KMS-11 (cell line): ENCODE measurements around the gene ST6GALNAC6.
"Not testable (repeated sequence)": the region's sequence is repeated elsewhere in the genome, so short reads cannot be mapped to it uniquely, and the experiment has no call there.

ENCODE experiments used
- H2AFZ ChIP-seq: fragments of 200-600 bp; sonication (generic); 2 replicates; pipeline ENCODE4 v1.6.1; 2016; ENCODE audit warnings: antibody characterized with exemption, mixed run types, low read depth
- H3K27ac ChIP-seq: fragments of 200-600 bp; sonication (generic); 2 replicates; pipeline ENCODE4 v1.6.1; 2016; ENCODE audit warnings: mild to moderate bottlenecking, mixed run types
- H3K27me3 ChIP-seq: fragments of 200-600 bp; sonication (generic); 2 replicates; pipeline ENCODE4 v1.6.1; 2017; ENCODE audit warnings: mild to moderate bottlenecking, low read depth, mixed run types, moderate library complexity; ENCODE audit not compliant: insufficient read depth
- H3K36me3 ChIP-seq: fragments of 200-600 bp; sonication (generic); 2 replicates; pipeline ENCODE4 v1.6.1; 2017; ENCODE audit warnings: mild to moderate bottlenecking, mixed run types; ENCODE audit not compliant: insufficient read depth
- H3K4me1 ChIP-seq: fragments of 200-600 bp; sonication (generic); 2 replicates; pipeline ENCODE4 v1.6.1; 2016; ENCODE audit warnings: mild to moderate bottlenecking, low read depth, mixed run types; ENCODE audit not compliant: poor library complexity, severe bottlenecking
- H3K4me2 ChIP-seq: fragments of 200-600 bp; sonication (generic); 2 replicates; pipeline ENCODE4 v1.7.0; 2016; ENCODE audit warnings: mild to moderate bottlenecking, mixed run types
- H3K4me3 ChIP-seq: fragments of 200-600 bp; sonication (generic); IDR thresholded peaks from 2 replicates; pipeline ENCODE4 v1.6.1; 2017; ENCODE audit warnings: low read depth, low read length, mixed read lengths; ENCODE audit not compliant: insufficient read depth
- H3K79me2 ChIP-seq: fragments of 200-600 bp; sonication (generic); 2 replicates; pipeline ENCODE4 v1.6.1; 2016; ENCODE audit warnings: low read depth, mixed run types; ENCODE audit not compliant: insufficient read depth
- H3K9ac ChIP-seq: fragments of 200-600 bp; sonication (generic); 2 replicates; pipeline ENCODE4 v1.6.1; 2016; ENCODE audit warnings: mild to moderate bottlenecking, mixed run types
- H4K20me1 ChIP-seq: fragments of 200-600 bp; sonication (generic); 2 replicates; pipeline ENCODE4 v1.6.1; 2016; ENCODE audit warnings: mild to moderate bottlenecking, mixed run types; ENCODE audit not compliant: insufficient read depth
- CTCF ChIP-seq: fragments of 200-600 bp; sonication (generic); conservative IDR thresholded peaks from 2 replicates; pipeline ENCODE4 v1.6.1; 2017; ENCODE audit warnings: low read depth, mild to moderate bottlenecking, antibody characterized with exemption, low read length, moderate library complexity, mixed read lengths

ST6GALNAC6 gene

DNA sequence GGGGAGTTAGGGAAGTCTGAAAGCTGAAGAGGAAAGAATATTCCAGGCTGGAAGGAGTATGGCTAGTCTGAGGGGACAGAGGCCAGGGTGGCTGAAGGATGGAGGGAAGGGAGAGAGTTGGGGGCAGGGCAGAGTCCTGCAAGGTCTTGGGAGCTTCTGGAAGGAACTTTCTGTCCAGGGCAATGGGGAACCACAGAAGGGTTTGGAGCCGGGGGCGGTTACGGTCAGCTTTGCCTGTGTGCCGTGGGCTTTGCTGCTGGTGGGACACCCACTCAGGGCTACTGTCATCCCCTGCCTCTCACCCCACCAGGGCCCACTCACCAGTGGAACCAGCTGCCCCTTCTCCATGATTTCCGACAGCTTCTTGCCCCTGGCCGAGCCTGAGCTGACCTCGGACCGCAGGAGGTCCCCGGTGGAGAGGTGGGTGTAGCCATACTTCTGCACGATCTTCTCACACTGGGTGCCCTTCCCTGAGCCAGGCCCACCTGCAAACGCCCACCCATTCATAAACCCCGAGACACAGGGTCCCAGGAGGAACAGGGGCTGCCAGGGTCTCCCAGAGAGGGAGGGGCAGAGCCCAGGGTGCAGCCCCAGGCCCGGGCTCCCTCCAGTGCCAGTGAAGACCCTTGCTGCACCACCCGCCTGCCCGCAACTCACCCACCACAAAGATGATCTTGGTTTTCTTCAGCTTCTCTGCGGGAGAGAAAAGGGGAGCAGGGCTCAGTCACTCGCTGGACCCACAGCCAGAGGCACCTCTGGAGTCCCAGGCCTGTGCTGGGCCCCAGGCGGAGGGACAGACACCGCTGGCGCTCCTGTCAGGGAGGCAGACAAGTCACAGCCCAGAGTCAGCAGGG is 26.8 kb downstream of the ST6GALNAC6 start:
- TF ChIP-seq CTCF: no peak
- no peaks in the 10 kb centered on the region for H3K27me3 ChIP-seq
- no peak overlapping the region for H2AFZ ChIP-seq
- no peaks in the 10 kb centered on the region for H4K20me1 ChIP-seq
- no peak overlapping the region for H3K27ac ChIP-seq
- H3K36me3 ChIP-seq: no peaks in the 10 kb centered on the region
- no peak overlapping the region for H3K4me3 ChIP-seq
- no peaks in the 10 kb centered on the region for H3K79me2 ChIP-seq
- H3K4me1 ChIP-seq: no peaks in the 10 kb centered on the region
- no peak overlapping the region for H3K4me2 ChIP-seq
- H3K9ac ChIP-seq: no peak overlapping the region

DNA sequence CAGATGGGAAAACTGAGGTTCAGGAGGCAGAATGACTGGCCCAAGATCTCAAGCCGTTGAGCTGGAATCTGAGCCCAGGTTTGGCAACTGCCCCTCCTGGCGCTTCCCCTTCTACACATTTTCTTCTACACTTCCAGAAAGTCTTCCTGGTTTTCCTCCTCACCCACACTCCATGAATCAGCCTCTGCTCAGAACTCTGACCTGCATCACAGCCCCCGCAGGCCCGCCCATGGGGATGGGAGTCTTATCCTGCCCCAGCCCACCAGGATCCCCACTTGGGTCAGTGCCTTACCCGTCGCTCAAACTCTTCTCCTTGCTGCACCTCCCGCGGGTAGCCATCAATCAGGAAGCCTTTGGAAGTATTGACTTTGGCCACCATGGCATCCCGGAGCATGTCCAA is 27.9 kb downstream of the ST6GALNAC6 start:
- Histone ChIP-seq H2AFZ (no peak overlapping the region), H3K36me3 (no peaks in the 10 kb centered on the region), H3K79me2 (no peaks in the 10 kb centered on the region), H3K27me3 (no peaks in the 10 kb centered on the region), H3K4me2 (no peak overlapping the region), H3K4me1 (no peaks in the 10 kb centered on the region), H3K27ac (no peak overlapping the region), H3K9ac (no peak overlapping the region), H3K4me3 (no peak overlapping the region), H4K20me1 (no peaks in the 10 kb centered on the region)
- no peak for TF ChIP-seq CTCF

DNA sequence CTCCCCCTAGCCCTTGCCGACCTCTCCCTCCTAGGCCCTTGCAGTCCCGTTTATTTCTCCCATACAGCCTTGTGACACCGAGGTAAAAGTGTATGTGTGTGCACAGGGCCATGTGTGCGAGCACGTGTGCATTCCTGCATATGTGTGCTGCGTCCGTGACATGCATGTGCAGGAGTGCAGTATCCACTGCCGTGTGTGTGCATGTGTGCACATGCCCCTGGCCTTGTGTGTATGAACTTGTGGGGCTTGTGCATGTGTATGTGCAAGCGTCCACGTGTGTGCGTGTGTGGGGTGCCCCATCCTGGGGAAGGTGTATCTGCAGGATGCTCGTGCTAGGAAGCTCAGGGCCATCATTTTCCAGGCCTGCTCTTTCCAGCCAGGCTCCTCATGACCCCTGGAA is 28.5 kb downstream of the ST6GALNAC6 start:
- no peaks in the 10 kb centered on the region for H3K4me1 ChIP-seq
- no peak overlapping the region for H3K4me3 ChIP-seq
- no peak overlapping the region for H2AFZ ChIP-seq
- H3K36me3 ChIP-seq: no peaks in the 10 kb centered on the region
- no peaks in the 10 kb centered on the region for H4K20me1 ChIP-seq
- H3K4me2 ChIP-seq: no peak overlapping the region
- H3K27ac ChIP-seq: no peak overlapping the region
- no peaks in the 10 kb centered on the region for H3K27me3 ChIP-seq
- no peak for TF ChIP-seq CTCF
- H3K79me2 ChIP-seq: no peaks in the 10 kb centered on the region
- no peak overlapping the region for H3K9ac ChIP-seq

- H3K9ac ChIP-seq, H3K79me2 ChIP-seq, H3K27ac ChIP-seq, H2AFZ ChIP-seq, H3K4me3 ChIP-seq, H3K36me3 ChIP-seq, H3K27me3 ChIP-seq, H3K4me2 ChIP-seq, H4K20me1 ChIP-seq, H3K4me1 ChIP-seq: not testable (repeated sequence)
- TF ChIP-seq CTCF: peak; percentile 22
Measured at GRCh38 chr9:127870153-127870491, 29.3 kb downstream of the ST6GALNAC6 start.
